ENCODE data around the gene CEL. TPM values are rescaled to one million over a fixed set of nuclear protein-coding genes. Genes with fewer than 3 reads are reported as not detected.

Gene CEL
- total RNA-seq, 1 experiment from 2014 or later, result 3.6 TPM

GRCh38 chr9:133050781-133051180, 11.0 kb upstream of the CEL start:
- no peaks in the 10 kb centered on the region for H3K27me3 Mint-ChIP-seq (ENCODE audit: low read depth)
- no peak overlapping the region for H2BK15ac ChIP-seq (ENCODE audit: low read depth, low read length)
- H3K79me1 ChIP-seq (ENCODE audit: insufficient read depth, low read depth, low read length, poor library complexity, severe bottlenecking), result no peaks in the 10 kb centered on the region
- H3K27ac Mint-ChIP-seq, result no peak overlapping the region
- no peak overlapping the region for H3K18ac ChIP-seq (ENCODE audit: insufficient read length, low read depth, low read length)
- no peak overlapping the region for H2BK12ac ChIP-seq (ENCODE audit: insufficient read length, low read depth, low read length)
- TF ChIP-seq, protein P1, sequence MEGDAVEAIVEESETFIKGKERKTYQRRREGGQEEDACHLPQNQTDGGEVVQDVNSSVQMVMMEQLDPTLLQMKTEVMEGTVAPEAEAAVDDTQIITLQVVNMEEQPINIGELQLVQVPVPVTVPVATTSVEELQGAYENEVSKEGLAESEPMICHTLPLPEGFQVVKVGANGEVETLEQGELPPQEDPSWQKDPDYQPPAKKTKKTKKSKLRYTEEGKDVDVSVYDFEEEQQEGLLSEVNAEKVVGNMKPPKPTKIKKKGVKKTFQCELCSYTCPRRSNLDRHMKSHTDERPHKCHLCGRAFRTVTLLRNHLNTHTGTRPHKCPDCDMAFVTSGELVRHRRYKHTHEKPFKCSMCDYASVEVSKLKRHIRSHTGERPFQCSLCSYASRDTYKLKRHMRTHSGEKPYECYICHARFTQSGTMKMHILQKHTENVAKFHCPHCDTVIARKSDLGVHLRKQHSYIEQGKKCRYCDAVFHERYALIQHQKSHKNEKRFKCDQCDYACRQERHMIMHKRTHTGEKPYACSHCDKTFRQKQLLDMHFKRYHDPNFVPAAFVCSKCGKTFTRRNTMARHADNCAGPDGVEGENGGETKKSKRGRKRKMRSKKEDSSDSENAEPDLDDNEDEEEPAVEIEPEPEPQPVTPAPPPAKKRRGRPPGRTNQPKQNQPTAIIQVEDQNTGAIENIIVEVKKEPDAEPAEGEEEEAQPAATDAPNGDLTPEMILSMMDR (conservative IDR thresholded peaks at IDR 0.05), result no peak
- no peak for DNase-seq
- H3K23ac ChIP-seq (ENCODE audit: insufficient read length, low read depth, low read length), result no peak overlapping the region
- no peak overlapping the region for H2AFZ ChIP-seq (ENCODE audit: low read length)
- no peak overlapping the region for H3K4me2 ChIP-seq (ENCODE audit: insufficient read depth, insufficient read length, low read length)
- peaks cover 27 to 76% (median 71%) of the 10 kb centered on the region in 3 experiments; a peak in 6 of 7 replicates for H3K36me3 Mint-ChIP-seq (ENCODE audit: insufficient read depth in 1 of 3, low read depth in 3 of 3)
- no peak overlapping the region for H2BK5ac ChIP-seq (ENCODE audit: insufficient read length, low read length)
- H2AK5ac ChIP-seq (ENCODE audit: insufficient read length, low read length), result no peak overlapping the region
- no peaks in the 10 kb centered on the region for H3K9me3 Mint-ChIP-seq
- no peak overlapping the region for H4K91ac ChIP-seq (ENCODE audit: insufficient read length, low read depth, low read length)
- H3K4me1 Mint-ChIP-seq, result no peaks in the 10 kb centered on the region
- no peak overlapping the region for H3K4me3 Mint-ChIP-seq
- no peaks in the 10 kb centered on the region for H3K4me1 ChIP-seq (ENCODE audit: insufficient read depth, low read length)
- H3K56ac ChIP-seq (ENCODE audit: insufficient read length, low read depth, low read length), result no peak overlapping the region
- H4K5ac ChIP-seq (ENCODE audit: insufficient read length, low read depth, low read length), result no peak overlapping the region
- WGBS (ENCODE audit: extremely low coverage, insufficient read length, low lambda C conversion rate), result no CpG with 5 or more reads among the region's 10 CpGs
- H3K4ac ChIP-seq (ENCODE audit: low read depth, low read length), result no peak overlapping the region
- no peak overlapping the region for H3K27ac ChIP-seq (ENCODE audit: insufficient read length, low read depth, low read length)
- no peak overlapping the region for H4K8ac ChIP-seq (replicated peaks; ENCODE audit: insufficient read length, low read depth, low read length)
- H3T11ph ChIP-seq (ENCODE audit: low read length), result no peak overlapping the region
- H3K23me2 ChIP-seq (ENCODE audit: insufficient read length, low read depth, low read length, poor library complexity, severe bottlenecking), result no peaks in the 10 kb centered on the region
- no peaks in the 10 kb centered on the region for H3K27me3 ChIP-seq (ENCODE audit: insufficient read depth, low read length)
- H4K20me1 ChIP-seq (ENCODE audit: control insufficient read depth, insufficient read depth, insufficient read length), result no peaks in the 10 kb centered on the region
- H2BK20ac ChIP-seq (ENCODE audit: low read depth, low read length, poor library complexity, severe bottlenecking), result no peak overlapping the region
- H3K9me3 ChIP-seq (ENCODE audit: control insufficient read depth, low read depth, low read length), result no peaks in the 10 kb centered on the region
- no peaks in the 10 kb centered on the region for H3K79me2 ChIP-seq (ENCODE audit: insufficient read depth, low read length)
- H2BK120ac ChIP-seq (ENCODE audit: low read depth, low read length, poor library complexity, severe bottlenecking), result no peak overlapping the region
- no peak overlapping the region for H3K14ac ChIP-seq (ENCODE audit: insufficient read depth, low read length)
- no peak overlapping the region for H3K9ac ChIP-seq (ENCODE audit: extremely low read depth, insufficient read length, low read length)
